ENCODE results near the gene SNX21. TPM values are rescaled to one million over a fixed set of nuclear protein-coding genes. Genes with fewer than 3 reads are reported as not detected.
A peak's percentile ranks its signal among the peaks of the same experiment; 100 is the strongest.

SNX21 gene
- total RNA-seq, 1 experiment from 2014 or later = 11.9 TPM

- H3K9ac ChIP-seq (ENCODE audit: low read length) = no peak overlapping the region
- no peaks in the 10 kb centered on the region for H3K27me3 ChIP-seq (ENCODE audit: insufficient read depth, low read length)
- peak overlapping the region; percentile 95 for H3K4me2 ChIP-seq (ENCODE audit: low read length)
- TF ChIP-seq ZBTB33 (IDR thresholded peaks at IDR 0.05; ENCODE audit: extremely low read depth, insufficient replicate concordance, low read length) (no peak), EZH2phosphoT487 (IDR thresholded peaks at IDR 0.05; ENCODE audit: borderline replicate concordance) (no peak), CTCF (IDR thresholded peaks at IDR 0.05 in 2 of 3, conservative IDR thresholded peaks at IDR 0.05 in 1 of 3; ENCODE audit: borderline replicate concordance in 1 of 3, insufficient read depth in 1 of 3, low read depth in 2 of 3, low read length in 2 of 3) (no peak), ZNF274 (IDR thresholded peaks at IDR 0.05; ENCODE audit: low read depth, low read length) (no peak), CEBPB (IDR thresholded peaks at IDR 0.05; ENCODE audit: low read depth) (no peak), ELF1 (IDR thresholded peaks at IDR 0.05; ENCODE audit: borderline replicate concordance, low read depth) (no peak), RAD21 (IDR thresholded peaks at IDR 0.05; ENCODE audit: low read depth) (no peak), ZFX (IDR thresholded peaks at IDR 0.05) (no peak), POLR2AphosphoS5 (IDR thresholded peaks at IDR 0.05; ENCODE audit: low read depth, low read length) (no peak), POLR2A (IDR thresholded peaks at IDR 0.05; ENCODE audit: borderline replicate concordance, extremely low read depth, insufficient read depth, insufficient read length) (no peak), CBX3 (IDR thresholded peaks at IDR 0.05; ENCODE audit: low read depth) (no peak), EGR1 (IDR thresholded peaks at IDR 0.05; ENCODE audit: low read depth) (no peak), JUND (IDR thresholded peaks at IDR 0.05) (no peak), ATF3 (IDR thresholded peaks at IDR 0.05) (no peak), MAX (IDR thresholded peaks at IDR 0.05) (no peak), SIN3A (IDR thresholded peaks at IDR 0.05; ENCODE audit: low read depth) (no peak), SRF (IDR thresholded peaks at IDR 0.05; ENCODE audit: low read depth) (no peak)
- 0 out of 2 replicates have a peak, but pooled peaks cover 12% of the 10 kb centered on the region for H3K79me2 ChIP-seq (ENCODE audit: insufficient read depth, low read length)
- no peaks in the 10 kb centered on the region for H3K9me3 ChIP-seq (ENCODE audit: control insufficient read depth in 1 of 2, insufficient read depth in 1 of 2, low read depth in 1 of 2, low read length in 2 of 2)
- CTCF ChIA-PET = interaction anchor here (1.6 kb wide), 1 partner anchor 23 kb away, joined by 3 read pairs; the partner anchor contains the start of gene ZSWIM1
- ATAC-seq = peak; percentile 6
- no TSS peak for BruUV-seq (replicated peaks)
- no peaks in the 10 kb centered on the region for H4K20me1 ChIP-seq (ENCODE audit: insufficient read depth)
- no peaks in the 10 kb centered on the region for H3K36me3 ChIP-seq (ENCODE audit: control insufficient read depth in 1 of 2, insufficient read depth in 2 of 2, low read length in 2 of 2)
- intact Hi-C loops (cut with micrococcal nuclease) = no loop called here
- RAD21 ChIA-PET (ENCODE audit: low non-redundant PET in 1 of 2, low total read pairs in 2 of 2, uncharacterized antibody in 2 of 2, unreplicated experiment in 2 of 2) = no interaction called here
- POLR2A ChIA-PET = interaction anchor here (1.9 kb wide), 1 partner anchor 24 kb away, joined by 8 read pairs; the partner anchor contains the start of gene ZSWIM1
- no peaks in the 10 kb centered on the region for H3K9me2 ChIP-seq (ENCODE audit: insufficient read depth)
- peak overlapping the region; percentile 72 to 96 for H3K4me3 ChIP-seq (replicated peaks in 1 of 2; ENCODE audit: low read depth in 1 of 2, low read length in 2 of 2)
- DNase-seq (ENCODE audit: low read depth, low spot score) = no peak
- no peak overlapping the region for H2AFZ ChIP-seq (ENCODE audit: low read depth, low read length, poor library complexity, severe bottlenecking)
- H3K27ac ChIP-seq (ENCODE audit: low read depth, low read length) = peak overlapping the region; percentile 46; the same call in 1 of the 2 replicates
- H3K4me1 ChIP-seq (ENCODE audit: control insufficient read depth in 1 of 2, insufficient read depth in 2 of 2, low read length in 2 of 2) = peaks cover 15 to 36% of the 10 kb centered on the region in 2 experiments
Observed at GRCh38 chr20:45857882-45858216, 24.2 kb downstream of the SNX21 start.
